Measurements from ENCODE around the gene RUNDC3A. TPM values are rescaled to one million over a fixed set of nuclear protein-coding genes. Genes with fewer than 3 reads are reported as not detected.
"Not testable (repeated sequence)": the region's sequence is repeated elsewhere in the genome, so short reads cannot be mapped to it uniquely, and the experiment has no call there.

Gene RUNDC3A
- total RNA-seq, 2 experiments from 2014 or later, result not detected

GRCh38 chr17:44327715-44328449, 19.5 kb downstream of the RUNDC3A start:
- Mint-ChIP-seq H3K4me3 (peak overlapping the region; percentile 77), H3K36me3 (ENCODE audit: low read depth) (peaks cover 10% of the 10 kb centered on the region), H3K27ac (peak overlapping the region; percentile 96), H3K27me3 (no peaks in the 10 kb centered on the region), H3K9me3 (no peaks in the 10 kb centered on the region), H3K4me1 (ENCODE audit: low read depth) (peaks cover 34% of the 10 kb centered on the region)
- TF ChIP-seq CTCF (IDR thresholded peaks at IDR 0.05), result no peak
- intact Hi-C loops (cut with DNase I, micrococcal nuclease), result loop anchor here (2.0 to 10.0 kb wide), 2 partner anchors 17 to 203 kb away; partner anchors contain the start of genes GRN (in 1 of the 2) and HDAC5 (in 1 of the 2)
- ChIA-PET POLR2A (interaction anchor here (0.7 to 4.4 kb wide), 6 partner anchors 27 to 124 kb away, joined by 3 to 157 read pairs (median 10); partner anchors contain the start of gene UBTF), CTCF (interaction anchor here (0.5 to 1.3 kb wide), 4 partner anchors 18 to 225 kb away, joined by 3 to 15 read pairs (median 5); no protein-coding TSS in a partner anchor)
- H3K4me3 ChIP-seq (ENCODE audit: low read length), result no peak overlapping the region
- no peaks in the 10 kb centered on the region for H3K9me3 ChIP-seq (ENCODE audit: control insufficient read depth in 1 of 2, insufficient read depth in 1 of 2, low read length in 2 of 2)
- peak in 1 of 14 experiments; percentile 21 for DNase-seq
- no peak for ATAC-seq (ENCODE audit: poor library complexity)
- H3K36me3 ChIP-seq (ENCODE audit: insufficient read depth, low read length), result no peaks in the 10 kb centered on the region
- peaks cover 45% of the 10 kb centered on the region for H3K4me1 ChIP-seq (ENCODE audit: insufficient read depth, low read length)
- no peak overlapping the region for H3K27ac ChIP-seq (ENCODE audit: low read depth in 1 of 2, low read length in 2 of 2)
- no peaks in the 10 kb centered on the region for H3K27me3 ChIP-seq (ENCODE audit: control insufficient read depth in 1 of 2, insufficient read depth in 2 of 2, low read length in 2 of 2)

GRCh38 chr17:44329516-44329915, 21.1 kb downstream of the RUNDC3A start:
- H3K4me1 ChIP-seq (ENCODE audit: insufficient read depth, low read length), result peaks cover 30% of the 10 kb centered on the region
- H3K4me1 Mint-ChIP-seq (ENCODE audit: low read depth), result peaks cover 25% of the 10 kb centered on the region
- H3K27ac Mint-ChIP-seq; H3K9me3 ChIP-seq (ENCODE audit: control insufficient read depth in 1 of 2, insufficient read depth in 1 of 2, low read length in 2 of 2); H3K4me3 ChIP-seq (ENCODE audit: low read length); H3K9me3 Mint-ChIP-seq; H3K27ac ChIP-seq (ENCODE audit: low read depth in 1 of 2, low read length in 2 of 2); H3K27me3 Mint-ChIP-seq; H3K27me3 ChIP-seq (ENCODE audit: control insufficient read depth in 1 of 2, insufficient read depth in 2 of 2, low read length in 2 of 2); ATAC-seq (ENCODE audit: poor library complexity); H3K4me3 Mint-ChIP-seq; DNase-seq; H3K36me3 ChIP-seq (ENCODE audit: insufficient read depth, low read length): not testable (repeated sequence)
- ChIA-PET CTCF (interaction anchor here (3.3 kb wide), 1 partner anchor 120 kb away, joined by 33 read pairs; no protein-coding TSS in a partner anchor), POLR2A (interaction anchor here (2.8 kb wide), 1 partner anchor 119 kb away, joined by 16 read pairs; no protein-coding TSS in a partner anchor)
- H3K36me3 Mint-ChIP-seq (ENCODE audit: low read depth), result peaks cover 10% of the 10 kb centered on the region
- intact Hi-C loops (cut with DNase I, micrococcal nuclease), result loop anchor here in 1 of 2 experiments (10.0 kb wide), 1 partner anchor 205 kb away; the partner anchor contains the start of gene HDAC5

- not testable (repeated sequence) for H3K36me3 ChIP-seq (ENCODE audit: insufficient read depth, low read length); H3K9me3 ChIP-seq (ENCODE audit: control insufficient read depth in 1 of 2, insufficient read depth in 1 of 2, low read length in 2 of 2); DNase-seq; H3K4me3 ChIP-seq (ENCODE audit: low read length); ATAC-seq (ENCODE audit: poor library complexity); H3K27ac Mint-ChIP-seq; H3K9me3 Mint-ChIP-seq; H3K4me3 Mint-ChIP-seq; H3K36me3 Mint-ChIP-seq (ENCODE audit: low read depth); H3K27ac ChIP-seq (ENCODE audit: low read depth in 1 of 2, low read length in 2 of 2); H3K27me3 Mint-ChIP-seq; H3K27me3 ChIP-seq (ENCODE audit: control insufficient read depth in 1 of 2, insufficient read depth in 2 of 2, low read length in 2 of 2)
- intact Hi-C loops (cut with DNase I, micrococcal nuclease), result loop anchor here in 1 of 2 experiments (5.0 kb wide), 1 partner anchor 188 kb away; the partner anchor contains the start of gene HROB
- POLR2A ChIA-PET, result interaction anchor here (2.8 kb wide), 1 partner anchor 120 kb away, joined by 16 read pairs; no protein-coding TSS in a partner anchor
- peaks cover 22% of the 10 kb centered on the region for H3K4me1 Mint-ChIP-seq (ENCODE audit: low read depth)
- H3K4me1 ChIP-seq (ENCODE audit: insufficient read depth, low read length), result peaks cover 24% of the 10 kb centered on the region
- CTCF ChIA-PET, result interaction anchor here (0.9 to 3.3 kb wide), 6 partner anchors 15 to 126 kb away, joined by 3 to 33 read pairs (median 7); partner anchors contain the start of gene GRN
Measured at GRCh38 chr17:44330263-44330662, 21.9 kb downstream of the RUNDC3A start.

Measured in CD4-positive, alpha-beta T cell (primary cell).